Gastroesophageal sphincter (tissue), 3 donors: ENCODE results near the gene SLC23A2.

ENCODE experiments used
- CTCF ChIP-seq, 4 experiments: fragments of 200-600 bp in 2 of 4; fragments of 450-650 bp in 2 of 4; sonication (generic) in 1 of 4; IDR thresholded peaks; one replicate each; pipeline ENCODE4 v1.5.1; 2017 to 2019; ENCODE audit warnings: antibody characterized with exemption in 4 of 4, mild to moderate bottlenecking in 2 of 4, moderate library complexity in 2 of 4
- POLR2AphosphoS5 ChIP-seq: sonication (generic); formaldehyde crosslinking; IDR thresholded peaks from one replicate; pipeline ENCODE4 v1.6.1; 2017; ENCODE audit warnings: antibody characterized with exemption

- no peak for TF ChIP-seq CTCF (IDR thresholded peaks at IDR 0.05)
- no peak for TF ChIP-seq POLR2AphosphoS5
Observed at GRCh38 chr20:4987130-4987529, 14.2 kb downstream of the SLC23A2 start.
